GM15510 (cell line): ENCODE measurements around the gene KIR2DL3.
"Not testable (repeated sequence)": the region's sequence is repeated elsewhere in the genome, so short reads cannot be mapped to it uniquely, and the experiment has no call there.

Experiments used
- POLR2A ChIP-seq: IDR thresholded peaks from 3 replicates; pipeline ENCODE4 v1.6.1; 2011; ENCODE audit warnings: borderline replicate concordance; ENCODE audit not compliant: insufficient read length; ENCODE audit errors: extremely low read depth

KIR2DL3 gene

GRCh38 chr19:54738306-54738705, at the start of gene KIR2DL3:
KIR2DL3 (plus strand) TSS chr19:54738513; CDS start chr19:54738546, 33 bp downstream.
- TF ChIP-seq POLR2A = not testable (repeated sequence)

GRCh38 chr19:54691582-54692297, 46.6 kb upstream of the KIR2DL3 start:
- TF ChIP-seq POLR2A = no peak

- TF ChIP-seq POLR2A = no peak
Observed at GRCh38 chr19:54692298-54692615, 46.1 kb upstream of the KIR2DL3 start.

- TF ChIP-seq POLR2A = no peak
Observed at GRCh38 chr19:54694648-54695047, 43.7 kb upstream of the KIR2DL3 start.

GRCh38 chr19:54696117-54696548, 42.2 kb upstream of the KIR2DL3 start:
- TF ChIP-seq POLR2A = no peak

- TF ChIP-seq POLR2A = no peak
Observed at GRCh38 chr19:54696766-54697165, 41.5 kb upstream of the KIR2DL3 start.

GRCh38 chr19:54704928-54705327, 33.4 kb upstream of the KIR2DL3 start:
- TF ChIP-seq POLR2A = no peak

GRCh38 chr19:54707962-54708361, 30.4 kb upstream of the KIR2DL3 start:
- no peak for TF ChIP-seq POLR2A

GRCh38 chr19:54708781-54709180, 29.5 kb upstream of the KIR2DL3 start:
- no peak for TF ChIP-seq POLR2A

- TF ChIP-seq POLR2A = no peak
Observed at GRCh38 chr19:54709212-54709948, 28.9 kb upstream of the KIR2DL3 start.

- TF ChIP-seq POLR2A = no peak
Observed at GRCh38 chr19:54724142-54724541, 14.2 kb upstream of the KIR2DL3 start, which contains the start of gene KIR3DL3. KIR3DL3 (plus strand) TSS chr19:54724442; CDS start chr19:54724497, 55 bp downstream.

GRCh38 chr19:54724644-54725043, 13.7 kb upstream of the KIR2DL3 start:
- TF ChIP-seq POLR2A = no peak

- TF ChIP-seq POLR2A = no peak
Observed at GRCh38 chr19:54725321-54725720, 13.0 kb upstream of the KIR2DL3 start.

GRCh38 chr19:54727562-54727961, 10.8 kb upstream of the KIR2DL3 start:
- no peak for TF ChIP-seq POLR2A

- TF ChIP-seq POLR2A = no peak
Observed at GRCh38 chr19:54728167-54728566, 10.1 kb upstream of the KIR2DL3 start.

GRCh38 chr19:54729416-54730188, 8.7 kb upstream of the KIR2DL3 start:
- no peak for TF ChIP-seq POLR2A

- TF ChIP-seq POLR2A = no peak
Observed at GRCh38 chr19:54731191-54731590, 7.1 kb upstream of the KIR2DL3 start.
